NCI-H345 (cell line): ENCODE data around the gene POLR3E.
A peak's percentile ranks its signal among the peaks of the same experiment; 100 is the strongest.

ENCODE experiments used
- DNase-seq: peaks from one replicate; lab custom pipeline; 2025; lab: John Stamatoyannopoulos, UW

POLR3E gene

GRCh38 chr16:22297114-22297870 is at the start of gene POLR3E:
Gene POLR3E, plus strand, starts transcription at chr16:22297409. Its CDS starts 5,560 bp downstream, at chr16:22302969.
- peak; percentile 98 for DNase-seq

- DNase-seq: no peak
These were observed 46.7 kb upstream of the POLR3E start for GRCh38 chr16:22250522-22250921.

- no peak for DNase-seq
These were observed 44.9 kb upstream of the POLR3E start for GRCh38 chr16:22252317-22252716.

GRCh38 chr16:22253272-22253671 is 43.9 kb upstream of the POLR3E start:
- no peak for DNase-seq

GRCh38 chr16:22255335-22255734 is 41.9 kb upstream of the POLR3E start:
- DNase-seq: no peak

GRCh38 chr16:22257440-22257839 is 39.8 kb upstream of the POLR3E start:
- DNase-seq: no peak

GRCh38 chr16:22260490-22260889 is 36.7 kb upstream of the POLR3E start:
- DNase-seq: no peak

- DNase-seq: no peak
These were observed 34.7 kb upstream of the POLR3E start for GRCh38 chr16:22262460-22262859.

GRCh38 chr16:22264786-22265185 is 32.4 kb upstream of the POLR3E start:
- DNase-seq: no peak

- DNase-seq: no peak
These were observed 31.9 kb upstream of the POLR3E start for GRCh38 chr16:22265351-22265750.

GRCh38 chr16:22266546-22266945 is 30.7 kb upstream of the POLR3E start:
- DNase-seq: no peak

- DNase-seq: no peak
These were observed 29.4 kb upstream of the POLR3E start for GRCh38 chr16:22267764-22268163.

- no peak for DNase-seq
These were observed 26.7 kb upstream of the POLR3E start for GRCh38 chr16:22270525-22270924.

GRCh38 chr16:22272870-22273650 is 24.1 kb upstream of the POLR3E start:
- DNase-seq: no peak

- DNase-seq: no peak
These were observed 22.3 kb upstream of the POLR3E start for GRCh38 chr16:22274916-22275315.

- DNase-seq: no peak
These were observed 18.6 kb upstream of the POLR3E start for GRCh38 chr16:22278441-22279230.

GRCh38 chr16:22282254-22282892 is 14.8 kb upstream of the POLR3E start:
- no peak for DNase-seq

GRCh38 chr16:22284637-22285036 is 12.6 kb upstream of the POLR3E start:
- no peak for DNase-seq

GRCh38 chr16:22285080-22285479 is 12.1 kb upstream of the POLR3E start:
- DNase-seq: no peak

- no peak for DNase-seq
These were observed 6.2 kb upstream of the POLR3E start for GRCh38 chr16:22291020-22291419.

GRCh38 chr16:22291860-22292318 is 5.3 kb upstream of the POLR3E start:
- DNase-seq: no peak

- DNase-seq: no peak
These were observed 4.9 kb upstream of the POLR3E start for GRCh38 chr16:22292320-22292719.
